HCT116 (cell line): Measurements from ENCODE around the gene CREG1. TPM values are rescaled to one million over a fixed set of nuclear protein-coding genes. Genes with fewer than 3 reads are reported as not detected.

Experiments
- ATAC-seq: fragments of 200-7000 bp; cut with Tn5 transposase; 2 replicates; pipeline ENCODE4 v1.9.1; 2020; ENCODE audit warnings: mild to moderate bottlenecking, moderate library complexity
- BruUV-seq: library from RNA; stranded (reverse); fragments of 400-500 nt; replicated peaks from 2 replicates; lab custom pipeline; 2021; lab: Mats Ljungman, UMichigan
- CTCF ChIA-PET: fragments of 300-600 bp; sonication (Branson Sonifier 250); formaldehyde crosslinking; loops from one replicate; lab custom pipeline; 2021; ENCODE audit warnings: antibody characterized with exemption; lab: Charles Lee
- POLR2A ChIA-PET: fragments of 300-600, 350-600 bp; sonication (Branson Sonifier 250); formaldehyde crosslinking; loops from one replicate; lab custom pipeline; 2021; ENCODE audit warnings: antibody characterized with exemption; lab: Charles Lee
- RAD21 ChIA-PET, 2 experiments: fragments of 300-600 bp; sonication (Branson Sonifier 250); formaldehyde crosslinking; loops; one replicate each; lab custom pipeline; 2023; ENCODE audit warnings: low total read pairs in 2 of 2; ENCODE audit not compliant: uncharacterized antibody in 2 of 2, unreplicated experiment in 2 of 2, low non-redundant PET in 1 of 2; lab: Charles Lee
- DNase-seq: peaks from one replicate; pipeline ENCODE4 v3.0.0-alpha.2; 2010; ENCODE audit warnings: low read depth, low spot score
- H2AFZ ChIP-seq: fragments of 200-600 bp; shearing (Covaris generic), sonication (generic); 2 replicates; pipeline ENCODE4 v1.6.1; 2017; ENCODE audit warnings: low read depth, mixed run types, mixed read lengths, antibody characterized with exemption, low read length; ENCODE audit not compliant: poor library complexity, severe bottlenecking
- H3K27ac ChIP-seq: 2 replicates; pipeline ENCODE4 v1.5.1; 2012; ENCODE audit warnings: low read depth, low read length
- H3K27me3 ChIP-seq: fragments of 200-600 bp; sonication (generic); 2 replicates; pipeline ENCODE4 v1.6.1; 2016; ENCODE audit warnings: mixed run types, low read length, mixed read lengths; ENCODE audit not compliant: insufficient read depth
- H3K36me3 ChIP-seq, 2 experiments: fragments of 200-500 bp in 1 of 2; fragments of 200-600 bp in 1 of 2; sonication (Bioruptor generic) in 1 of 2; sonication (generic) in 1 of 2; 2 replicates each; pipeline versions ENCODE4 v1.5.1 to v1.6.1; 2014 to 2016; ENCODE audit warnings: low read length in 2 of 2, inconsistent platforms in 1 of 2, mixed read lengths in 1 of 2, mixed run types in 1 of 2; ENCODE audit not compliant: insufficient read depth in 2 of 2, control insufficient read depth in 1 of 2
- H3K4me1 ChIP-seq, 2 experiments: fragments of 200-600 bp in 1 of 2; sonication (generic) in 1 of 2; 2 replicates each; pipeline versions ENCODE4 v1.5.1 to v1.6.1; 2012 to 2017; ENCODE audit warnings: low read length in 2 of 2, inconsistent platforms in 1 of 2, mild to moderate bottlenecking in 1 of 2, mixed read lengths in 1 of 2, mixed run types in 1 of 2, moderate library complexity in 1 of 2; ENCODE audit not compliant: insufficient read depth in 2 of 2, control insufficient read depth in 1 of 2
- H3K4me2 ChIP-seq: fragments of 200-600 bp; sonication (generic); 2 replicates; pipeline ENCODE4 v1.6.1; 2017; ENCODE audit warnings: mixed run types, low read length, mixed read lengths
- H3K4me3 ChIP-seq, 2 experiments: fragments of 200-600 bp in 1 of 2; sonication (generic) in 1 of 2; replicated peaks in 1 of 2; 2 replicates each; pipeline ENCODE4 v1.5.1; 2011 to 2016; ENCODE audit warnings: low read length in 2 of 2, control low read depth in 1 of 2, low read depth in 1 of 2, mild to moderate bottlenecking in 1 of 2, mixed read lengths in 1 of 2, mixed run types in 1 of 2
- H3K79me2 ChIP-seq: fragments of 200-600 bp; sonication (generic); 2 replicates; pipeline ENCODE4 v1.6.1; 2017; ENCODE audit warnings: mild to moderate bottlenecking, mixed run types, low read length, moderate library complexity, mixed read lengths; ENCODE audit not compliant: insufficient read depth
- H3K9ac ChIP-seq: fragments of 200-600 bp; sonication (generic); 2 replicates; pipeline ENCODE4 v1.6.1; 2016; ENCODE audit warnings: low read length, mixed read lengths
- H3K9me2 ChIP-seq: fragments of 200-600 bp; sonication (generic), shearing (Covaris generic); 2 replicates; pipeline ENCODE4 v1.6.1; 2017; ENCODE audit warnings: mixed run types, mild to moderate bottlenecking, moderate library complexity; ENCODE audit not compliant: insufficient read depth
- H3K9me3 ChIP-seq, 2 experiments: fragments of 200-500 bp in 1 of 2; fragments of 200-600 bp in 1 of 2; sonication (Bioruptor generic) in 1 of 2; sonication (generic) in 1 of 2; 2 replicates each; pipeline ENCODE4 v1.6.1; 2014 to 2017; ENCODE audit warnings: low read length in 2 of 2, mixed read lengths in 2 of 2, inconsistent platforms in 1 of 2, low read depth in 1 of 2, mild to moderate bottlenecking in 1 of 2, mixed run types in 1 of 2, moderate library complexity in 1 of 2; ENCODE audit not compliant: control insufficient read depth in 1 of 2, insufficient read depth in 1 of 2
- H4K20me1 ChIP-seq: fragments of 200-600 bp; sonication (generic), shearing (Covaris generic); 2 replicates; pipeline ENCODE4 v1.6.1; 2017; ENCODE audit warnings: mixed run types, mild to moderate bottlenecking, moderate library complexity; ENCODE audit not compliant: insufficient read depth
- EGR1 ChIP-seq: IDR thresholded peaks from 2 replicates; pipeline ENCODE4 v1.6.1; 2012; ENCODE audit warnings: low read depth
- EZH2 ChIP-seq: fragments of 200-600 bp; sonication (generic); IDR thresholded peaks from 2 replicates; pipeline ENCODE4 v1.6.1; 2017; ENCODE audit warnings: antibody characterized with exemption, mixed run types
- FOSL1 ChIP-seq: IDR thresholded peaks from 2 replicates; pipeline ENCODE4 v1.6.1; 2012; ENCODE audit warnings: low read depth
- SIN3A ChIP-seq: IDR thresholded peaks from 2 replicates; pipeline ENCODE4 v1.6.1; 2012; ENCODE audit warnings: low read depth
- SP1 ChIP-seq: IDR thresholded peaks from 2 replicates; pipeline ENCODE4 v1.6.1; 2012; ENCODE audit warnings: low read depth
- ZFX ChIP-seq: fragments of 450-650 bp; IDR thresholded peaks from 2 replicates; pipeline ENCODE4 v1.6.1; 2017
- ZNF274 ChIP-seq: fragments of 200-500 bp; sonication (Bioruptor generic); IDR thresholded peaks from 2 replicates; pipeline ENCODE4 v1.6.1; 2014; ENCODE audit warnings: mild to moderate bottlenecking, low read depth, low read length, inconsistent platforms
- intact Hi-C: fragments of 100-400 bp; cut with micrococcal nuclease; formaldehyde crosslinking; loops from 2 replicates; pipeline ENCODE4 v1.10.0; 2022
- total RNA-seq: library from RNA; stranded (reverse); gene quantifications from one replicate; pipeline ENCODE4 v1.2.1, GENCODE V29; 2021; ENCODE audit not compliant: unreplicated experiment
- TF ChIP-seq, protein P1 (sequence below): IDR thresholded peaks from 2 replicates; pipeline ENCODE4 v1.6.1; 2012

Gene CREG1
- total RNA-seq, 1 experiment from 2014 or later: 55.7 TPM

DNA sequence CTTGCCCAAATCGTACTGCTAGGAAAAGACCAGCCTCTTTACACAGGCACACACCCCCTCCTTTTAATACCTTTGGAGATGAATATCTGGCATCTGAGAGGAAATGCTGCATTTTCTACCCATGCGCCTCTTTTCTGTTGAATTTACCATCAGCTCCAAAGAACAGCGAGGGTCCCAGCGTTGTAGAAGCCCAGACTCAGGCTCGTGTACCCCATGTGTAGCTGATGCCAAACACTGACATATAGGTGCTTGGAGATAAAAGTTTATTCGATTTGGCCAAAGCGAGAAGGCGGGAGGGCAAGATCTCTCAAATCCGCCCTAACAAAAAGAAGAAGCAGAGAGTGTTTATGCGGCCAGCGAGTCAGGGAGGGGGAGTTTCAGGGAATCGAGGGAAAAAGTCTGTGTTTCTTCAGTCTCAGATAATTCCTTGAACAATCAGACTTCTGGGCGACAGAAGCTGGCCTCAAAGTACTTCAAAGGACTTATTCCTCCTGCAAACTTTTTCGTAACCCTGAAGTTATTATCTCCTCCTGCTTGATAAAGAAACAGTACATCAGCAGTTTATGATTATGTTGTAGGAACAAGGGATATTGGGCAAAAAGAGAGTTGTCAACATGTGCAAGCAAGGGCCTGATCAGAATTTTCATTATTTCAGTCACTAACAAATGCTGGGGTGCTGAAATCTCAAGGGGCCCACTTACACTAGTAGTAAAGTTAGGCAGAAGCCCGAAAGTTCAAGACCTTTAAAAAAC, 642 bp upstream of the CREG1 start:
- Histone ChIP-seq H3K36me3 (no peaks in the 10 kb centered on the region), H3K4me1 (peaks cover 12 to 18% of the 10 kb centered on the region in 2 experiments; a peak in 3 of 4 replicates), H3K9ac (peak overlapping the region; percentile 73; the same call in 1 of the 2 replicates), H3K27ac (no peak overlapping the region), H4K20me1 (no peaks in the 10 kb centered on the region), H3K9me2 (no peaks in the 10 kb centered on the region), H2AFZ (peak overlapping the region; percentile 99), H3K4me3 (peak overlapping the region; percentile 65 to 73), H3K27me3 (no peaks in the 10 kb centered on the region), H3K79me2 (peaks cover 17% of the 10 kb centered on the region), H3K9me3 (no peaks in the 10 kb centered on the region), H3K4me2 (peak overlapping the region; percentile 87)
- POLR2A ChIA-PET: interaction anchor here (0.5 to 1.3 kb wide), 10 partner anchors 10 to 334 kb away, joined by 3 to 10 read pairs (median 3); partner anchors contain the start of gene POU2F1
- TF ChIP-seq SIN3A (0 out of 2 replicates have a peak, but pooled peaks have one; percentile 35), EGR1 (no peak)
- intact Hi-C loops: no loop called here
- no peak for DNase-seq
- RAD21 ChIA-PET: no interaction called here
- CTCF ChIA-PET: interaction anchor here (0.9 to 1.4 kb wide), 5 partner anchors 9 to 644 kb away, joined by 3 to 17 read pairs (median 5); no protein-coding TSS in a partner anchor
- ATAC-seq: no peak
- no TSS peak for BruUV-seq

DNA sequence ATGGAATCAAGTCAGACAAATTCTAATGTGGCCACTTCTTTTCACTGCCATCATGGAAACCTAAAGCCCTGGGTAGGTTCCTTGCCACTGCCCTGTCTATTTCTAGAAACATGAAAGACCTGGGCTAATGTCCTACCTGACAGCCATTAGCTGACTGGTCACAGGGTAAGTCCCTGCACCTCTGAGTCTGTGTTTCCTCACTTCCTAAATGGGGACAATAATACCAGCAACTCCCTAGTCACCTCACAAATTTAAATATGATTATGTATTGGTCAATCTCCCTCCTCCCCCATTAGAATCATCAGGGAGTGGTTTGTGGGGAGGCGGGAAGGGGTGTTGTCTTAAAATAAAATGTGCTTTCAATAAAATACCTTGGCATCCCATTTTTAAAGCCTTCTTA, 2.2 kb downstream of the CREG1 start:
- RAD21 ChIA-PET: no interaction called here
- ATAC-seq (no peak), DNase-seq (no peak)
- Histone ChIP-seq H4K20me1 (no peaks in the 10 kb centered on the region), H3K27me3 (no peaks in the 10 kb centered on the region), H3K27ac (no peak overlapping the region), H3K9me2 (no peaks in the 10 kb centered on the region), H3K79me2 (peaks cover 17% of the 10 kb centered on the region), H3K4me2 (no peak overlapping the region), H3K36me3 (peaks cover 0 to 5% of the 10 kb centered on the region in 2 experiments; a peak in 2 of 4 replicates), H3K4me3 (no peak overlapping the region), H3K4me1 (peaks cover 12 to 18% of the 10 kb centered on the region in 2 experiments; a peak in 3 of 4 replicates), H3K9ac (no peak overlapping the region), H2AFZ (no peak overlapping the region), H3K9me3 (no peaks in the 10 kb centered on the region)
- intact Hi-C loops: no loop called here
- no TSS peak for BruUV-seq
- CTCF ChIA-PET: no interaction called here
- TF ChIP-seq EZH2 (no peak), ZFX (no peak), FOSL1 (no peak), SP1 (no peak), ZNF274 (no peak)
- TF ChIP-seq, protein P1, sequence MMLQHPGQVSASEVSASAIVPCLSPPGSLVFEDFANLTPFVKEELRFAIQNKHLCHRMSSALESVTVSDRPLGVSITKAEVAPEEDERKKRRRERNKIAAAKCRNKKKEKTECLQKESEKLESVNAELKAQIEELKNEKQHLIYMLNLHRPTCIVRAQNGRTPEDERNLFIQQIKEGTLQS: no peak
- POLR2A ChIA-PET: no interaction called here
